HEK293 (cell line): ENCODE results near the gene ERCC1.

Experiments used
- CTCF ChIA-PET: fragments of 350-600 bp; formaldehyde crosslinking; extraction: SDS; loops from one replicate; lab custom pipeline; 2021; ENCODE audit warnings: antibody characterized with exemption; lab: Yijun Ruan, JAX
- POLR2A ChIA-PET: fragments of 300-600 bp; formaldehyde crosslinking; extraction: SDS; loops from one replicate; lab custom pipeline; 2020; ENCODE audit warnings: antibody characterized with exemption, inconsistent platforms; lab: Yijun Ruan, JAX
- H3K27ac ChIP-seq: fragments of 200-500 bp; sonication (Bioruptor generic); 2 replicates; pipeline ENCODE4 v1.5.1; 2014; ENCODE audit warnings: low read depth, low read length, control low read depth, inconsistent platforms; ENCODE audit errors: extremely low read depth
- H3K36me3 ChIP-seq, 2 experiments: fragments of 200-500 bp in 1 of 2; sonication (Bioruptor generic) in 1 of 2; 1 replicate in 1 of 2; 2 replicates in 1 of 2; pipeline ENCODE4 v1.5.1; 2014 to 2017; ENCODE audit warnings: inconsistent platforms in 2 of 2, low read length in 2 of 2; ENCODE audit not compliant: control insufficient read depth in 2 of 2, insufficient read depth in 1 of 2
- H3K4me1 ChIP-seq: fragments of 200-500 bp; sonication (Bioruptor generic); 2 replicates; pipeline ENCODE4 v1.5.1; 2014; ENCODE audit warnings: mild to moderate bottlenecking, low read length, inconsistent platforms; ENCODE audit not compliant: control insufficient read depth, insufficient read depth
- H3K4me3 ChIP-seq: 2 replicates; pipeline ENCODE4 v1.5.1; 2011; ENCODE audit warnings: low read depth, mild to moderate bottlenecking, control low read depth, low read length, moderate library complexity
- H3K9me3 ChIP-seq: fragments of 200-500 bp; sonication (Bioruptor generic); 2 replicates; pipeline ENCODE4 v1.5.1; 2014; ENCODE audit warnings: low read depth, low read length, inconsistent platforms; ENCODE audit not compliant: control insufficient read depth, insufficient read depth
- GLI2 ChIP-seq: fragments of 450-650 bp; formaldehyde crosslinking; IDR thresholded peaks from 2 replicates; pipeline ENCODE4; 2017; ENCODE audit warnings: missing biosample characterization, missing genetic modification characterization, low read depth, borderline replicate concordance
- GLIS1 ChIP-seq: fragments of 450-650 bp; formaldehyde crosslinking; IDR thresholded peaks from 2 replicates; pipeline ENCODE4 v1.5.1; 2016; ENCODE audit warnings: missing biosample characterization, missing genetic modification characterization
- IKZF3 ChIP-seq: fragments of 450-650 bp; IDR thresholded peaks from 2 replicates; pipeline ENCODE4 v1.5.0; 2018; ENCODE audit warnings: missing biosample characterization, mild to moderate bottlenecking, missing genetic modification characterization, moderate library complexity
- RBAK ChIP-seq: fragments of 450-650 bp; formaldehyde crosslinking; IDR thresholded peaks from 2 replicates; pipeline ENCODE4 v1.5.1; 2016; ENCODE audit warnings: missing biosample characterization, missing genetic modification characterization
- SALL2 ChIP-seq: fragments of 450-650 bp; formaldehyde crosslinking; IDR thresholded peaks from 2 replicates; pipeline ENCODE4 v1.5.0; 2017; ENCODE audit warnings: missing biosample characterization, mild to moderate bottlenecking, missing genetic modification characterization, borderline replicate concordance
- ZFP37 ChIP-seq: fragments of 450-650 bp; formaldehyde crosslinking; IDR thresholded peaks from 2 replicates; pipeline ENCODE4 v1.5.1; 2016; ENCODE audit warnings: missing biosample characterization, missing genetic modification characterization
- ZFP41 ChIP-seq: fragments of 450-650 bp; formaldehyde crosslinking; IDR thresholded peaks from 2 replicates; pipeline ENCODE4 v1.5.1; 2016; ENCODE audit warnings: missing biosample characterization, missing genetic modification characterization, borderline replicate concordance
- ZNF112 ChIP-seq: fragments of 450-650 bp; formaldehyde crosslinking; IDR thresholded peaks from 2 replicates; pipeline ENCODE4 v1.5.0; 2017; ENCODE audit warnings: missing biosample characterization, missing genetic modification characterization
- ZNF114 ChIP-seq: fragments of 450-650 bp; formaldehyde crosslinking; IDR thresholded peaks from 2 replicates; pipeline ENCODE4 v1.5.0; 2017; ENCODE audit warnings: missing biosample characterization, missing genetic modification characterization
- ZNF146 ChIP-seq: fragments of 450-650 bp; formaldehyde crosslinking; IDR thresholded peaks from 2 replicates; pipeline ENCODE4 v1.5.1; 2016; ENCODE audit warnings: missing biosample characterization, missing genetic modification characterization
- ZNF155 ChIP-seq: fragments of 450-650 bp; formaldehyde crosslinking; IDR thresholded peaks from 2 replicates; pipeline ENCODE4 v1.5.1; 2016; ENCODE audit warnings: missing biosample characterization, missing genetic modification characterization
- ZNF202 ChIP-seq: fragments of 450-650 bp; formaldehyde crosslinking; IDR thresholded peaks from 2 replicates; pipeline ENCODE4 v1.5.1; 2016; ENCODE audit warnings: missing biosample characterization, missing genetic modification characterization, borderline replicate concordance
- ZNF211 ChIP-seq: fragments of 450-650 bp; formaldehyde crosslinking; IDR thresholded peaks from 2 replicates; pipeline ENCODE4 v1.5.1; 2016; ENCODE audit warnings: low read depth, missing biosample characterization, missing genetic modification characterization
- ZNF23 ChIP-seq: fragments of 450-650 bp; formaldehyde crosslinking; IDR thresholded peaks from 2 replicates; pipeline ENCODE4 v1.5.1; 2016; ENCODE audit warnings: missing biosample characterization, missing genetic modification characterization, borderline replicate concordance
- ZNF248 ChIP-seq: fragments of 450-650 bp; formaldehyde crosslinking; IDR thresholded peaks from 2 replicates; pipeline ENCODE4 v1.5.1; 2017; ENCODE audit warnings: missing biosample characterization, missing genetic modification characterization
- ZNF426 ChIP-seq: fragments of 450-650 bp; formaldehyde crosslinking; IDR thresholded peaks from 2 replicates; pipeline ENCODE4 v1.5.1; 2017; ENCODE audit warnings: missing biosample characterization, missing genetic modification characterization, mild to moderate bottlenecking, inconsistent platforms, moderate library complexity
- ZNF510 ChIP-seq: fragments of 450-650 bp; formaldehyde crosslinking; IDR thresholded peaks from 2 replicates; pipeline ENCODE4 v1.5.1; 2018; ENCODE audit warnings: mild to moderate bottlenecking, missing genetic modification characterization, missing biosample characterization; ENCODE audit not compliant: insufficient replicate concordance
- ZNF521 ChIP-seq: fragments of 450-650 bp; formaldehyde crosslinking; IDR thresholded peaks from 2 replicates; pipeline ENCODE4 v1.5.1; 2017; ENCODE audit warnings: missing biosample characterization, mild to moderate bottlenecking, missing genetic modification characterization
- ZNF529 ChIP-seq: fragments of 450-650 bp; formaldehyde crosslinking; IDR thresholded peaks from 2 replicates; pipeline ENCODE4 v1.5.1; 2017; ENCODE audit warnings: missing genetic modification characterization, missing biosample characterization; ENCODE audit not compliant: insufficient replicate concordance
- ZNF777 ChIP-seq: fragments of 450-650 bp; formaldehyde crosslinking; IDR thresholded peaks from 2 replicates; pipeline ENCODE4 v1.5.1; 2017; ENCODE audit warnings: missing biosample characterization, missing genetic modification characterization, borderline replicate concordance
- ZNF843 ChIP-seq: fragments of 450-650 bp; formaldehyde crosslinking; IDR thresholded peaks from 2 replicates; pipeline ENCODE4 v1.5.1; 2016; ENCODE audit warnings: missing biosample characterization, missing genetic modification characterization
- TF ChIP-seq, protein P1 (sequence below): fragments of 450-650 bp; formaldehyde crosslinking; IDR thresholded peaks from 2 replicates; pipeline ENCODE4 v1.5.1; 2016; ENCODE audit warnings: missing biosample characterization, missing genetic modification characterization
- TF ChIP-seq, protein P2 (sequence below): fragments of 450-650 bp; formaldehyde crosslinking; IDR thresholded peaks from 2 replicates; pipeline ENCODE4 v1.5.1; 2016; ENCODE audit warnings: missing biosample characterization, missing genetic modification characterization, borderline replicate concordance

ERCC1 gene

DNA sequence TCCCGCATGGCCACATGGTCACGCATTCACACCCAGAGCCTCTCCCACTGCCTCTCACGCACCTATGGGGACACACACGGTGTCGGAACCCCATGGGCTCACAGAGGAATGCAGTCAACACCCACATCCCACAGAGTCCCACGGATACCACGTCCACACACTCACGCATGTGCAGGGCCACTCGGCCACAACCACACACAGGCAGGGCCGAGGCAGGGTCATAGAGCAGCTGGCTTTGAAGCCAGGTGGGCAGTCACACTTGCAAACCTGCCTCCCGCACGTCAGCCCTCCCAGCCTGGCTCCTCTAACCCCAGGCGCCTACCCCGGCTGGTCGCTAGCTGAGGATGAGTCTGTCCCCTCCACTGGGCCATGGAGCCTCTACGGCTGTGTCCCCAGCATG is 61.4 kb downstream of the ERCC1 start:
- POLR2A ChIA-PET = no interaction called here
- CTCF ChIA-PET = interaction anchor here (0.6 kb wide), 1 partner anchor 52 kb away, joined by 4 read pairs; no protein-coding TSS in a partner anchor

DNA sequence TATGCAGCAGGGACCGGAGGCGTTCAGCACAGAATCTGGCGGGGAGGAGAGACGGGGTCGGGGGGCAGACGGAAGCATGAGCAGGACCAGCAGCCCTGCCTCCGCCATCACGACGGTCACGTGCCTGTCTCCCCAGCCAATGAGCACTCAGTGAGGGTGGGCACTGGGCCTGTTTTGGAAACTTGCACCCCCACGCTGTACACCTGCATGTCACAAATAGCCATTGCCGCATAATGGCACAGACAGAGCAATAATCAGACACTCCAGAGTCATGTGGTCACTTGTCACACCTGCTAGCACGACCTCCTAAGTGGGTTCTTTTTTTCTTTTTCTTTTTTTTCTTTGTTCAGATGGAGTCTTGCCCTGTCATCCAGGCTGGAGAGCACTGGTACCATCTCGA is 62.1 kb downstream of the ERCC1 start:
- Histone ChIP-seq H3K9me3 (no peaks in the 10 kb centered on the region), H3K36me3 (peaks cover 49 to 71% of the 10 kb centered on the region in 2 experiments; a peak in 2 of 3 replicates), H3K4me3 (no peak overlapping the region), H3K27ac (no peak overlapping the region), H3K4me1 (no peaks in the 10 kb centered on the region)
- ChIA-PET CTCF (no interaction called here), POLR2A (interaction anchor here (0.7 kb wide), 1 partner anchor 9 kb away, joined by 3 read pairs; no protein-coding TSS in a partner anchor)
- no peak for TF ChIP-seq ZNF146
- no peak for TF ChIP-seq ZNF510 (tag by site-specific recombination)
- TF ChIP-seq ZNF843 (tag by site-specific recombination) = no peak
- TF ChIP-seq ZNF777 (tag by site-specific recombination) = no peak
- TF ChIP-seq ZNF521 (tag by site-specific recombination) = no peak
- TF ChIP-seq ZNF426 (tag by site-specific recombination) = no peak
- no peak for TF ChIP-seq ZNF202 (tag by site-specific recombination)

More for the DNA sequence above, 61.4 kb downstream of the ERCC1 start:
- no peak for TF ChIP-seq SALL2 (tag by site-specific recombination)
- TF ChIP-seq ZNF155 (tag by site-specific recombination) = no peak
- TF ChIP-seq ZNF114 = no peak
- no peaks in the 10 kb centered on the region for H3K9me3 ChIP-seq
- H3K36me3 ChIP-seq = peaks cover 52 to 65% of the 10 kb centered on the region in 2 experiments; a peak in 2 of 3 replicates
- 0 out of 2 replicates have a peak overlapping the region, but pooled peaks have one; percentile 9 for H3K27ac ChIP-seq
- no peaks in the 10 kb centered on the region for H3K4me1 ChIP-seq
- no peak overlapping the region for H3K4me3 ChIP-seq

DNA sequence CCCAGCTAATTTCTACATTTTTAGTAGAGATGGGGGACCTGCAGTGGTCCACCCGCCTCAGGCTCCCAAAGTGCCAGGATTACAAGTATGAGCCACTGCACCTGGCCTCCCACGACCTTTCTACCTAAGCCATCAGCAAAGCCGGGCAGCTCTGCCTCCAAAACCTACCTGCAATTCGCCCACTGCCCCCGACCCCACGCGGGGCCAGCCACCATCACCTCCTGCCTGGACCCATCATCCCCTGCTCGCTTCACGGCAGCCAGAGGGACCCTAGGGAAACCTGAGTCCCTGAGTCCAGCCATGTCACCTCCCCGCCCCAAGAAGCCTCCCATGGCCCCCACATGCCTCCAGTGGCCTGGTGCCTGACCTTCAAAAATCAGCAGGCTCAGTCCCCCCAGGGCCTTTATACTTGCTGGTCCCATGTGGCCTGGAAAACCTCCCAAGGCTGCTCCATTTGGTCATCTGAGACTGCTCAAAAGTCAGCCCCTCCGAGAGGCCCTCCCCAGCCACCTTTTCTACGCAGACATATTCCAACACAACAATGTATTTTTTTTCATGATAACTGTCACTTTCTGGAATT is 65.4 kb downstream of the ERCC1 start:
- POLR2A ChIA-PET = interaction anchor here (0.6 kb wide), 1 partner anchor 430 kb away, joined by 4 read pairs; no protein-coding TSS in a partner anchor
- CTCF ChIA-PET = interaction anchor here (0.6 kb wide), 1 partner anchor 14 kb away, joined by 4 read pairs; no protein-coding TSS in a partner anchor
- H3K9me3 ChIP-seq = no peaks in the 10 kb centered on the region
- H3K4me1 ChIP-seq = no peaks in the 10 kb centered on the region
- no peak overlapping the region for H3K4me3 ChIP-seq
- peaks cover 43 to 81% of the 10 kb centered on the region in 2 experiments; a peak in 2 of 3 replicates for H3K36me3 ChIP-seq
- TF ChIP-seq ZNF248 (tag by site-specific recombination) (no peak), GLIS1 (tag by site-specific recombination) (peak; percentile 62)
- TF ChIP-seq, protein P1, sequence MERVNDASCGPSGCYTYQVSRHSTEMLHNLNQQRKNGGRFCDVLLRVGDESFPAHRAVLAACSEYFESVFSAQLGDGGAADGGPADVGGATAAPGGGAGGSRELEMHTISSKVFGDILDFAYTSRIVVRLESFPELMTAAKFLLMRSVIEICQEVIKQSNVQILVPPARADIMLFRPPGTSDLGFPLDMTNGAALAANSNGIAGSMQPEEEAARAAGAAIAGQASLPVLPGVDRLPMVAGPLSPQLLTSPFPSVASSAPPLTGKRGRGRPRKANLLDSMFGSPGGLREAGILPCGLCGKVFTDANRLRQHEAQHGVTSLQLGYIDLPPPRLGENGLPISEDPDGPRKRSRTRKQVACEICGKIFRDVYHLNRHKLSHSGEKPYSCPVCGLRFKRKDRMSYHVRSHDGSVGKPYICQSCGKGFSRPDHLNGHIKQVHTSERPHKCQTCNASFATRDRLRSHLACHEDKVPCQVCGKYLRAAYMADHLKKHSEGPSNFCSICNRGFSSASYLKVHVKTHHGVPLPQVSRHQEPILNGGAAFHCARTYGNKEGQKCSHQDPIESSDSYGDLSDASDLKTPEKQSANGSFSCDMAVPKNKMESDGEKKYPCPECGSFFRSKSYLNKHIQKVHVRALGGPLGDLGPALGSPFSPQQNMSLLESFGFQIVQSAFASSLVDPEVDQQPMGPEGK (tag by site-specific recombination) = peak; percentile 15; the same call in 1 of the 2 replicates
- TF ChIP-seq, all 188 proteins: peak for 2
- no peak overlapping the region for H3K27ac ChIP-seq

DNA sequence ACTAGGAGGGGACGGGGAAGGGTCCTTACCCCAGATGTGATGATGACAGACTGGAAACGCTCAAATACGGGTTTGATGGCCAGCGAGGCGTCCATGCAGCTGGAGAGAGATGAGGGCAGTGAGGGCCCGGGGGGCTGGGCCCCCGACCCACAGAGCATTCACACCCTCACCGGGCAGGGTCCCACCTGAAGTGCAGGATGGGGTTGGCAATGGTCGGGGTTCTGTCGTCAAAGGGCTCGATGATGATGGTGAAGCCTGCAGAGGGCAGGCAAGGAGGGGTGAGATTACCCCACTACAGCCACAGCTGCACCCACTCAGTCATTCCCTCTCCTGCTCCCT is 66.3 kb downstream of the ERCC1 start:
- Histone ChIP-seq H3K9me3 (no peaks in the 10 kb centered on the region), H3K4me1 (no peaks in the 10 kb centered on the region), H3K4me3 (no peak overlapping the region), H3K27ac (no peak overlapping the region), H3K36me3 (peaks cover 43 to 81% of the 10 kb centered on the region in 2 experiments; a peak in 2 of 3 replicates)
- CTCF ChIA-PET = interaction anchor here (0.6 kb wide), 2 partner anchors 15 to 1819 kb away, joined by 4 read pairs; no protein-coding TSS in a partner anchor
- POLR2A ChIA-PET = no interaction called here
- TF ChIP-seq ZNF211 (tag by site-specific recombination) (no peak), ZFP41 (tag by site-specific recombination) (no peak), ZNF529 (no peak), ZFP37 (tag by site-specific recombination) (no peak), ZNF777 (tag by site-specific recombination) (no peak), GLI2 (tag by site-specific recombination) (no peak), ZNF23 (tag by site-specific recombination) (no peak), ZNF112 (no peak), IKZF3 (no peak), RBAK (tag by site-specific recombination) (no peak)
- TF ChIP-seq, protein P2, sequence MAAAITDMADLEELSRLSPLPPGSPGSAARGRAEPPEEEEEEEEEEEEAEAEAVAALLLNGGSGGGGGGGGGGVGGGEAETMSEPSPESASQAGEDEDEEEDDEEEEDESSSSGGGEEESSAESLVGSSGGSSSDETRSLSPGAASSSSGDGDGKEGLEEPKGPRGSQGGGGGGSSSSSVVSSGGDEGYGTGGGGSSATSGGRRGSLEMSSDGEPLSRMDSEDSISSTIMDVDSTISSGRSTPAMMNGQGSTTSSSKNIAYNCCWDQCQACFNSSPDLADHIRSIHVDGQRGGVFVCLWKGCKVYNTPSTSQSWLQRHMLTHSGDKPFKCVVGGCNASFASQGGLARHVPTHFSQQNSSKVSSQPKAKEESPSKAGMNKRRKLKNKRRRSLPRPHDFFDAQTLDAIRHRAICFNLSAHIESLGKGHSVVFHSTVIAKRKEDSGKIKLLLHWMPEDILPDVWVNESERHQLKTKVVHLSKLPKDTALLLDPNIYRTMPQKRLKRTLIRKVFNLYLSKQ = no peak
